ENCODE data around the gene STYX. TPM values are rescaled to one million over a fixed set of nuclear protein-coding genes. Genes with fewer than 3 reads are reported as not detected.

The STYX gene
- total and polyA plus RNA-seq, 2 of the 8 experiments (the other 6 are each of a cell fraction or from before 2014, with no cell fraction given): 8.3 to 29.0 TPM

- WGBS, 2 experiments (ENCODE audit: extremely low coverage in 1 of 2, insufficient coverage in 1 of 2, insufficient read length in 1 of 2, insufficient replicate concordance in 2 of 2, low coverage in 1 of 2, low lambda C conversion rate in 2 of 2, missing lambda C conversion rate in 1 of 2): 78% methylated on average over 2 of the region's 2 CpGs; no CpG with 5 or more reads in 1 of the 2 experiments
Observed at GRCh38 chr14:52789118-52789517, 59.2 kb downstream of the STYX start.

More at GRCh38 chr14:52789118-52789517, 59.2 kb downstream of the STYX start:
- Histone ChIP-seq H2BK15ac (ENCODE audit: low read length) (no peak overlapping the region), H3K4ac (replicated peaks; ENCODE audit: insufficient read length, low read depth, low read length) (no peak overlapping the region), H2AFZ (ENCODE audit: low read length) (no peak overlapping the region), H3K4me2 (ENCODE audit: insufficient read depth in 1 of 2, low read depth in 2 of 2, low read length in 2 of 2) (peak overlapping the region; percentile 77 to 93; a peak in 3 of 4 replicates), H4K20me1 (replicated peaks in 1 of 2; ENCODE audit: control insufficient read depth in 1 of 2, insufficient read depth in 2 of 2, low read length in 2 of 2) (no peaks in the 10 kb centered on the region), H3K18ac (ENCODE audit: extremely low read depth, low read length) (no peak overlapping the region), H4K8ac (ENCODE audit: extremely low read depth, insufficient read depth, low read length) (no peak overlapping the region), H3K23me2 (ENCODE audit: low read depth, low read length) (0 out of 2 replicates have a peak, but pooled peaks cover 3% of the 10 kb centered on the region), H3K27ac (ENCODE audit: low read depth, low read length) (no peak overlapping the region), H2BK5ac (ENCODE audit: low read depth, low read length) (no peak overlapping the region), H3K79me2 (ENCODE audit: control insufficient read depth in 1 of 2, insufficient read depth in 2 of 2, low read length in 2 of 2) (peaks cover 0 to 46% of the 10 kb centered on the region in 2 experiments; a peak in 2 of 4 replicates), H3K56ac (replicated peaks; ENCODE audit: insufficient read length, low read depth, low read length) (no peak overlapping the region), H3K9ac (replicated peaks in 1 of 4; ENCODE audit: extremely low read depth in 1 of 4, low read depth in 3 of 4, low read length in 3 of 4) (no peak overlapping the region), H3K4me3 (ENCODE audit: extremely low read depth in 1 of 4, insufficient read depth in 2 of 4, low read depth in 3 of 4, low read length in 4 of 4) (peak overlapping the region in 2 of 4 experiments; percentile 73 to 86; a peak in 5 of 8 replicates), H2BK12ac (ENCODE audit: low read depth, low read length) (no peak overlapping the region), H2AK5ac (ENCODE audit: low read depth, low read length) (no peak overlapping the region), H3K23ac (ENCODE audit: insufficient read length) (no peak overlapping the region), H3K79me1 (ENCODE audit: low read depth, low read length) (no peaks in the 10 kb centered on the region), H3K14ac (ENCODE audit: insufficient read length) (no peak overlapping the region), H2BK20ac (ENCODE audit: low read length) (no peak overlapping the region), H3K27me3 (replicated peaks in 1 of 4; ENCODE audit: control insufficient read depth in 3 of 4, extremely low read depth in 1 of 4, insufficient read depth in 3 of 4, low read length in 3 of 4) (no peaks in the 10 kb centered on the region), H3K4me1 (replicated peaks in 1 of 4; ENCODE audit: control insufficient read depth in 3 of 4, insufficient read depth in 4 of 4, low read length in 3 of 4) (peaks cover 0 to 2% (median 0%) of the 10 kb centered on the region in 4 experiments; a peak in 3 of 7 replicates), H3K9me3 (ENCODE audit: insufficient read depth in 2 of 2, low read depth in 1 of 2, low read length in 1 of 2) (no peaks in the 10 kb centered on the region), H4K91ac (replicated peaks; ENCODE audit: insufficient read length, low read length) (no peak overlapping the region), H2BK120ac (replicated peaks; ENCODE audit: low read depth, low read length) (no peak overlapping the region), H3K36me3 (ENCODE audit: control insufficient read depth in 2 of 4, insufficient read depth in 4 of 4, low read length in 3 of 4) (peaks cover 0 to 2% (median 0%) of the 10 kb centered on the region in 4 experiments; a peak in 1 of 8 replicates), H4K5ac (ENCODE audit: insufficient read length, low read depth, low read length) (no peak overlapping the region)
- no peak for TF ChIP-seq E2F6 (IDR thresholded peaks at IDR 0.05)
- no peak for TF ChIP-seq ZNF274 (IDR thresholded peaks at IDR 0.05; ENCODE audit: borderline replicate concordance, extremely low read depth, low read length)
- no peak for TF ChIP-seq JUND (IDR thresholded peaks at IDR 0.05; ENCODE audit: low read length)
- no peak for TF ChIP-seq RNF2 (IDR thresholded peaks at IDR 0.05; ENCODE audit: borderline replicate concordance, low read depth, low read length, missing control alignments, poor library complexity, severe bottlenecking)
- TF ChIP-seq PHF8 (conservative IDR thresholded peaks at IDR 0.05; ENCODE audit: low read depth, low read length): no peak
- no peak for TF ChIP-seq POU5F1 (IDR thresholded peaks at IDR 0.05; ENCODE audit: low read depth, low read length)
- TF ChIP-seq POLR2A (IDR thresholded peaks at IDR 0.05; ENCODE audit: control extremely low read depth in 1 of 2, low read depth in 2 of 2, low read length in 2 of 2): no peak
- TF ChIP-seq SP4 (IDR thresholded peaks at IDR 0.05; ENCODE audit: low read length): no peak
- POLR2A ChIA-PET (ENCODE audit: partially characterized antibody): interaction anchor here (1.3 to 1.6 kb wide), 2 partner anchors 9 to 14 kb away, joined by 3 to 4 read pairs; no protein-coding TSS in a partner anchor
- DNase-seq (ENCODE audit: low read depth in 1 of 2, low spot score in 2 of 2) (no peak), FAIRE-seq (no peak)
- CTCF ChIA-PET (ENCODE audit: partially characterized antibody): interaction anchor here (0.6 kb wide), 1 partner anchor 176 kb away, joined by 3 read pairs; no protein-coding TSS in a partner anchor

Measured in H1 (cell line).